Loucy (cell line): ENCODE data around the gene TKT.

Experiments
- H2AFZ ChIP-seq: fragments of 200-600 bp; sonication (generic); 2 replicates; pipeline ENCODE4 v1.6.0; 2016; ENCODE audit warnings: antibody characterized with exemption, mild to moderate bottlenecking, low read length, moderate library complexity
- H3F3A ChIP-seq: fragments of 200-600 bp; 2 replicates; pipeline ENCODE4 v1.6.0; 2016; ENCODE audit warnings: antibody characterized with exemption, low read depth, mild to moderate bottlenecking
- H3K27me3 ChIP-seq: fragments of 200-600 bp; sonication (generic); 2 replicates; pipeline ENCODE4 v1.6.1; 2014; ENCODE audit warnings: low read length, mild to moderate bottlenecking; ENCODE audit not compliant: insufficient read depth, poor library complexity, severe bottlenecking
- H3K36me3 ChIP-seq: fragments of 200-600 bp; sonication (generic); 2 replicates; pipeline ENCODE4 v1.6.1; 2016; ENCODE audit warnings: low read length; ENCODE audit not compliant: insufficient read depth
- H3K4me1 ChIP-seq: fragments of 200-600 bp; sonication (generic); 2 replicates; pipeline ENCODE4 v1.5.1; 2014; ENCODE audit warnings: low read length, mild to moderate bottlenecking; ENCODE audit not compliant: insufficient read depth, poor library complexity, severe bottlenecking
- H3K4me2 ChIP-seq: fragments of 200-600 bp; sonication (generic); 2 replicates; pipeline ENCODE4 v1.6.0; 2014; ENCODE audit warnings: antibody characterized with exemption, low read length, low read depth, mild to moderate bottlenecking; ENCODE audit not compliant: poor library complexity, severe bottlenecking
- H3K4me3 ChIP-seq: fragments of 200-600 bp; sonication (generic); 2 replicates; pipeline ENCODE4 v1.5.1; 2014; ENCODE audit warnings: low read length, mild to moderate bottlenecking, mixed read lengths; ENCODE audit not compliant: poor library complexity, severe bottlenecking
- H3K79me2 ChIP-seq: fragments of 200-600 bp; sonication (generic); 2 replicates; pipeline ENCODE4 v1.6.1; 2014; ENCODE audit warnings: low read length; ENCODE audit not compliant: insufficient read depth
- H3K9ac ChIP-seq: fragments of 200-600 bp; sonication (generic); 2 replicates; pipeline ENCODE4 v1.6.0; 2014; ENCODE audit warnings: mild to moderate bottlenecking, low read depth, low read length, moderate library complexity; ENCODE audit not compliant: poor library complexity, severe bottlenecking
- H3K9me2 ChIP-seq: fragments of 200-600 bp; sonication (generic); replicated peaks from 2 replicates; pipeline ENCODE4 v1.6.1; 2016; ENCODE audit warnings: low read depth, low read length, mixed read lengths
- H3K9me3 ChIP-seq: fragments of 200-600 bp; sonication (generic); 2 replicates; pipeline ENCODE4 v1.6.1; 2014; ENCODE audit warnings: mild to moderate bottlenecking, antibody characterized with exemption, low read length, low read depth; ENCODE audit not compliant: insufficient read depth
- H4K20me1 ChIP-seq: fragments of 200-600 bp; sonication (generic); 2 replicates; pipeline ENCODE4 v1.6.0; 2014; ENCODE audit warnings: antibody characterized with exemption, low read length, mild to moderate bottlenecking; ENCODE audit not compliant: insufficient read depth, poor library complexity, severe bottlenecking
- EZH2phosphoT487 ChIP-seq: fragments of 200-600 bp; IDR thresholded peaks from 2 replicates; pipeline ENCODE4 v1.6.1; 2018; ENCODE audit warnings: antibody characterized with exemption, mild to moderate bottlenecking, moderate library complexity, borderline replicate concordance
- TF ChIP-seq, protein P1 (sequence below): fragments of 200-600 bp; sonication (generic); conservative IDR thresholded peaks from 2 replicates; pipeline ENCODE4 v1.5.1; 2014; ENCODE audit warnings: mild to moderate bottlenecking, antibody characterized with exemption, low read length

Gene TKT

DNA sequence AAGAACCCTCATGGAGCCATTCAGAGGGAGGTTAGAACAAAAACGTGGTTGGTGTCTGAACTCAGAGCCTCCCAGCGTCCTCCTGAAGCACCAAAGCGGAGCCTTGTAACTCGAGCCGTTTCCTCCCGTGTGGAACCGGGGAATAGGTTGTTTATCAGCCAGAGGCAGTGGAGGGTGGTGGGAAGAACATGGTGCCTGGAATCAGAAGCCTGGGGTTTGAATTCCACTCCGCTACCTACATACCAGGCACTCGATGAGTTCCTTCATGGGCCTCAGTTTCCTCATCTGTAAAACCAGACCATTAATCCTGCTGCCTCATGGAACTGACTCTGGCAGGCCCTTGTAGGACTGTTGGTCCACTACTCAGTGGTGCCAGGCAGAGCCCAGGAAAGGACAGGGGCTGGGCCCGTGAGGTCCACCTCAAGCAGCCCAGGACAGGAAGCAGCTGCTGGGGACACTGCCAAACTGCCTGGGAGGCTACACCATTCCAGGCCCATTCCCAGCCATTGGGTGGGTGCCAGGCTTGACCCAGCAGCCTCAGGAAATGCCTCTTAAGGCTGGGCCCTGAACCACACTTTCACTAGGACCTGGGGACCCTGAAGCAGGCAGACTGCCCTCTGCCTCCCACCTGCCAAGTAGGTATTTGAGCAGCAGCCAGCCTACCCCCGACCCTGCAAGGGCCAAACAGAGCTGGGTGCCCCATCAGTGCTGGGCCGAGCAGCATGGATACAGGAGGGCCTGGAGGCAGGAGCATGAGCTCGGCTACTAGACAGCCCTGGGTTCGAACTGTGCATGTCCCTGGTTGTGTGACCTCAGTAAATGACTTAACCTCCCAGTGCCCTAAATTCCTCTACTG, 61.4 kb downstream of the TKT start:
- H3K36me3 ChIP-seq = no peaks in the 10 kb centered on the region
- TF ChIP-seq, protein P1, sequence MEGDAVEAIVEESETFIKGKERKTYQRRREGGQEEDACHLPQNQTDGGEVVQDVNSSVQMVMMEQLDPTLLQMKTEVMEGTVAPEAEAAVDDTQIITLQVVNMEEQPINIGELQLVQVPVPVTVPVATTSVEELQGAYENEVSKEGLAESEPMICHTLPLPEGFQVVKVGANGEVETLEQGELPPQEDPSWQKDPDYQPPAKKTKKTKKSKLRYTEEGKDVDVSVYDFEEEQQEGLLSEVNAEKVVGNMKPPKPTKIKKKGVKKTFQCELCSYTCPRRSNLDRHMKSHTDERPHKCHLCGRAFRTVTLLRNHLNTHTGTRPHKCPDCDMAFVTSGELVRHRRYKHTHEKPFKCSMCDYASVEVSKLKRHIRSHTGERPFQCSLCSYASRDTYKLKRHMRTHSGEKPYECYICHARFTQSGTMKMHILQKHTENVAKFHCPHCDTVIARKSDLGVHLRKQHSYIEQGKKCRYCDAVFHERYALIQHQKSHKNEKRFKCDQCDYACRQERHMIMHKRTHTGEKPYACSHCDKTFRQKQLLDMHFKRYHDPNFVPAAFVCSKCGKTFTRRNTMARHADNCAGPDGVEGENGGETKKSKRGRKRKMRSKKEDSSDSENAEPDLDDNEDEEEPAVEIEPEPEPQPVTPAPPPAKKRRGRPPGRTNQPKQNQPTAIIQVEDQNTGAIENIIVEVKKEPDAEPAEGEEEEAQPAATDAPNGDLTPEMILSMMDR = no peak
- TF ChIP-seq EZH2phosphoT487 = no peak
- no peaks in the 10 kb centered on the region for H3K9me3 ChIP-seq
- no peaks in the 10 kb centered on the region for H3K9me2 ChIP-seq
- H3K4me3 ChIP-seq = no peak overlapping the region
- no peaks in the 10 kb centered on the region for H4K20me1 ChIP-seq
- H3K79me2 ChIP-seq = no peaks in the 10 kb centered on the region
- H3K4me2 ChIP-seq = no peak overlapping the region
- no peaks in the 10 kb centered on the region for H3K27me3 ChIP-seq
- no peak overlapping the region for H2AFZ ChIP-seq
- H3K4me1 ChIP-seq = no peaks in the 10 kb centered on the region
- H3F3A ChIP-seq = no peaks in the 10 kb centered on the region
- no peak overlapping the region for H3K9ac ChIP-seq

GRCh38 chr3:53193466-53194209, 62.2 kb downstream of the TKT start:
- H3K4me3 ChIP-seq = no peak overlapping the region
- no peaks in the 10 kb centered on the region for H3K36me3 ChIP-seq
- no peak overlapping the region for H3K4me2 ChIP-seq
- no peaks in the 10 kb centered on the region for H4K20me1 ChIP-seq
- no peaks in the 10 kb centered on the region for H3K79me2 ChIP-seq
- H3K9me3 ChIP-seq = no peaks in the 10 kb centered on the region
- H3K9me2 ChIP-seq = no peaks in the 10 kb centered on the region
- no peaks in the 10 kb centered on the region for H3K4me1 ChIP-seq
- H3K9ac ChIP-seq = no peak overlapping the region
- TF ChIP-seq, protein P1 = no peak
- no peak for TF ChIP-seq EZH2phosphoT487
- no peak overlapping the region for H2AFZ ChIP-seq
- H3K27me3 ChIP-seq = no peaks in the 10 kb centered on the region
- no peaks in the 10 kb centered on the region for H3F3A ChIP-seq

DNA sequence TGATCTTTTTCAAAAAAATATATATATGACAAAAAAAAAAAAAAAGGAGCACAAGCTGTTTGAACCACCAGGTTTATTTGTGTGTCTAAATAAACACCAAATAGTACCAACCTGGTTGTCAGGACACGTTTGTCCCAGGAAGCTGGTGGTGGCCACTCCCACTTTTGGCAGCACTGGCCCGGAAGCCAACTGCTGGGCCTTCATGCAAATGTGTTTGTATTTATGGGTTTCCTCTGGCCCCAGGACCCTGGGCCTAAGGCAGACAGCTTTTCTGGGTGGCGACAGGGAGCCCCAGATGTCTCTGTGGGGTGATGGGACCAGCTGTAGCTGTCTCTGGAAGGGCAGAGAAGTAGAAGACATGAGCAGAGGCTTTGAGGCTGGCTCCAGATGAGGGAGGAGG, 63.2 kb downstream of the TKT start:
- H3K9me2 ChIP-seq = no peaks in the 10 kb centered on the region
- TF ChIP-seq, protein P1 = no peak
- TF ChIP-seq EZH2phosphoT487 = no peak
- no peak overlapping the region for H3K9ac ChIP-seq
- H4K20me1 ChIP-seq = no peaks in the 10 kb centered on the region
- no peaks in the 10 kb centered on the region for H3K79me2 ChIP-seq
- H3K36me3 ChIP-seq = no peaks in the 10 kb centered on the region
- no peaks in the 10 kb centered on the region for H3K4me1 ChIP-seq
- no peak overlapping the region for H3K4me3 ChIP-seq
- H2AFZ ChIP-seq = no peak overlapping the region
- H3F3A ChIP-seq = no peaks in the 10 kb centered on the region
- no peaks in the 10 kb centered on the region for H3K27me3 ChIP-seq
- no peak overlapping the region for H3K4me2 ChIP-seq
- no peaks in the 10 kb centered on the region for H3K9me3 ChIP-seq
